Right lobe of liver (tissue), 6 donors: ENCODE results near the gene CD248. TPM values are rescaled to one million over a fixed set of nuclear protein-coding genes. Genes with fewer than 3 reads are reported as not detected.
A peak's percentile ranks its signal among the peaks of the same experiment; 100 is the strongest.

ENCODE experiments used
- ATAC-seq, 4 donors: fragments of 200-7000 bp; cut with Tn5 transposase; one replicate each; pipeline ENCODE4 v1.9.1; 2020; ENCODE audit warnings: mild to moderate bottlenecking in 4 of 4, moderate library complexity in 4 of 4
- DNase-seq, 3 donors: peaks; one replicate each; pipeline ENCODE4 v3.0.0-alpha.2; 2020
- H3K27ac ChIP-seq, 3 donors: fragments of 200-600 bp; one replicate each; pipeline ENCODE4 v1.8.0; 2022
- H3K27me3 ChIP-seq, 2 donors: fragments of 200-600 bp; one replicate each; pipeline ENCODE4 v1.8.0; 2022
- H3K36me3 ChIP-seq, 4 donors: fragments of 200-600 bp; sonication (generic) in 1 of 4; one replicate each; pipeline versions ENCODE4 v1.5.1 to v1.8.0; 2017 to 2022; ENCODE audit warnings: control low read depth in 1 of 4
- H3K4me1 ChIP-seq, 4 donors: fragments of 200-600 bp; sonication (generic) in 1 of 4; one replicate each; pipeline versions ENCODE4 v1.5.1 to v1.8.0; 2017 to 2022; ENCODE audit warnings: control low read depth in 1 of 4
- H3K4me3 ChIP-seq, 3 donors: fragments of 200-600 bp; one replicate each; pipeline ENCODE4 v1.8.0; 2022
- H3K9me3 ChIP-seq, 4 donors: fragments of 200-600 bp; sonication (generic) in 1 of 4; one replicate each; pipeline versions ENCODE4 v1.5.1 to v1.8.0; 2017 to 2022; ENCODE audit warnings: control low read depth in 1 of 4
- POLR2A ChIP-seq: fragments of 450-650 bp; IDR thresholded peaks from one replicate; pipeline ENCODE4 v1.6.1; 2017; ENCODE audit warnings: antibody characterized with exemption, mild to moderate bottlenecking
- WGBS: methylation state at CpG from one replicate; pipeline ENCODE4 v1.1.6; 2018; ENCODE audit warnings: low coverage, low lambda C conversion rate; ENCODE audit not compliant: insufficient coverage; ENCODE audit errors: missing lambda C conversion rate; 5-methylcytosine and 5-hydroxymethylcytosine counted together
- intact Hi-C, 2 donors: fragments of 100-400 bp; cut with DNase I; formaldehyde crosslinking; loops; one replicate each; pipeline versions ENCODE4 v1.11.2 to v1.14.1; 2022
- total RNA-seq, 6 experiments: library from RNA; depleted of rRNA in 2 of 6; stranded (reverse); fragments of >200 nt in 2 of 6; fragmentation: NEBNext Ultra II Directional in 3 of 6; extraction: Animal tissue kit (Norgen Biotek cat#: 25700) in 3 of 6; gene quantifications; one replicate each; pipeline versions ENCODE4 v1.1.0 to v1.2.4, GENCODE V29; 2016 to 2023
- TF ChIP-seq, protein P1 (sequence below), 4 donors: fragments of 200-600 bp in 3 of 4; fragments of 450-650 bp in 1 of 4; IDR thresholded peaks; one replicate each; pipeline versions ENCODE4 v1.5.1 to v1.8.0; 2016 to 2022; ENCODE audit warnings: antibody characterized with exemption in 4 of 4, mild to moderate bottlenecking in 2 of 4
- donor health status: DM: no; HTN: yes; CAD: no.
- donor health status: DM: no; HTN: no; CAD: no.
- donor health status: DM: no; HTN: no; CAD: no.
- donor health status: DM: no; HTN: yes; CAD: no.
- donor health status: DM: no; HTN: yes; CAD: no.

The CD248 gene
- total RNA-seq, 6 experiments from 2014 or later: 0.37 to 3.2 (median 0.94) TPM

DNA sequence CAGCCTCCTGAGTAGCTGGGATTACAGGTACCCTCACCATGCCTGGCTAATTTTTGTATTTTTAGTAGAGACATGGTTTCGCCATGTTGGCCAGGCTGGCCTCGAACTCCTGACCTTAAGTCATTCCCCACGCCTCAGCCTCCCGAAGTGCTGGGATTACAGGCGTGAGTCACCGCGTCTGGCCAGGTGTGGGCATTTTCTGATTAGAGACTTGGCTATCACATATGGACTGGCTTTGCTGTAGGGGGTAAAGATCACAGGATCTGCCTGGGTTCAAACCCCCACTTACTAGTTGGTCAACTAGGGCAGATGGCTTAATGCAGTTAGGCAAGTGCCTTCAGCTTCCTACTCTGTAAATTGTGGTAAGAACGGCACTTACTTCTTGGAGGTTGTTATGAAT, 6.5 kb downstream of the CD248 start:
- H3K27ac ChIP-seq: no peak overlapping the region
- H3K36me3 ChIP-seq: no peaks in the 10 kb centered on the region
- ATAC-seq (no peak), DNase-seq (no peak)
- TF ChIP-seq POLR2A: no peak
- TF ChIP-seq, protein P1, sequence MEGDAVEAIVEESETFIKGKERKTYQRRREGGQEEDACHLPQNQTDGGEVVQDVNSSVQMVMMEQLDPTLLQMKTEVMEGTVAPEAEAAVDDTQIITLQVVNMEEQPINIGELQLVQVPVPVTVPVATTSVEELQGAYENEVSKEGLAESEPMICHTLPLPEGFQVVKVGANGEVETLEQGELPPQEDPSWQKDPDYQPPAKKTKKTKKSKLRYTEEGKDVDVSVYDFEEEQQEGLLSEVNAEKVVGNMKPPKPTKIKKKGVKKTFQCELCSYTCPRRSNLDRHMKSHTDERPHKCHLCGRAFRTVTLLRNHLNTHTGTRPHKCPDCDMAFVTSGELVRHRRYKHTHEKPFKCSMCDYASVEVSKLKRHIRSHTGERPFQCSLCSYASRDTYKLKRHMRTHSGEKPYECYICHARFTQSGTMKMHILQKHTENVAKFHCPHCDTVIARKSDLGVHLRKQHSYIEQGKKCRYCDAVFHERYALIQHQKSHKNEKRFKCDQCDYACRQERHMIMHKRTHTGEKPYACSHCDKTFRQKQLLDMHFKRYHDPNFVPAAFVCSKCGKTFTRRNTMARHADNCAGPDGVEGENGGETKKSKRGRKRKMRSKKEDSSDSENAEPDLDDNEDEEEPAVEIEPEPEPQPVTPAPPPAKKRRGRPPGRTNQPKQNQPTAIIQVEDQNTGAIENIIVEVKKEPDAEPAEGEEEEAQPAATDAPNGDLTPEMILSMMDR (IDR thresholded peaks at IDR 0.05): no peak
- peaks cover 0 to 6% (median 3%) of the 10 kb centered on the region in 4 donors for H3K4me1 ChIP-seq
- 70% methylated on average over 7 of the region's 8 CpGs for WGBS
- H3K4me3 ChIP-seq: no peak overlapping the region
- intact Hi-C loops: no loop called here
- no peaks in the 10 kb centered on the region for H3K27me3 ChIP-seq
- H3K9me3 ChIP-seq: no peaks in the 10 kb centered on the region

DNA sequence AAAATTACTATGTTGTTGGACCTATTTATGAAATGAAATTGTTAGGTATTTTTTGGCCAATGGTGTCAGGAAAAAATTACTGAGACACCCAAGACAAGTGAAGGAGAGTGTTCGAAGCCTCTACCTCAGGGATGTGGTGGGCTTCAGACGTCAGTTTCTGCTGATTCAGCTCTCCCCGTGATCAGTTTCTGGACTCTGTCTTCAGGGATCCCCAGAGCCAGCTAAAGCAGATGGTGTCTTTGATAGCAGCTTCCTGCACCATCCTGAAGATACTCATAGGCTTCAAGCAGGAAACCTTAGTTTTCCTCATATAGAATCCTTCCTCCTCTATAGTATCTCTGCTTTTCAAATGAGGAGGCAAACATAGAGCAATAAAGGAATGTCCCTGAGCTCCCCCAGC, 7.4 kb downstream of the CD248 start:
- no peak for TF ChIP-seq POLR2A
- no peak for DNase-seq
- H3K9me3 ChIP-seq: no peaks in the 10 kb centered on the region
- H3K27ac ChIP-seq: no peak overlapping the region
- H3K4me3 ChIP-seq: no peak overlapping the region
- intact Hi-C loops: no loop called here
- peaks cover 0 to 6% (median 3%) of the 10 kb centered on the region in 4 donors for H3K4me1 ChIP-seq
- ATAC-seq: no peak
- no peaks in the 10 kb centered on the region for H3K27me3 ChIP-seq
- WGBS: 21% methylated on average over 2 of the region's 3 CpGs
- H3K36me3 ChIP-seq: no peaks in the 10 kb centered on the region

DNA sequence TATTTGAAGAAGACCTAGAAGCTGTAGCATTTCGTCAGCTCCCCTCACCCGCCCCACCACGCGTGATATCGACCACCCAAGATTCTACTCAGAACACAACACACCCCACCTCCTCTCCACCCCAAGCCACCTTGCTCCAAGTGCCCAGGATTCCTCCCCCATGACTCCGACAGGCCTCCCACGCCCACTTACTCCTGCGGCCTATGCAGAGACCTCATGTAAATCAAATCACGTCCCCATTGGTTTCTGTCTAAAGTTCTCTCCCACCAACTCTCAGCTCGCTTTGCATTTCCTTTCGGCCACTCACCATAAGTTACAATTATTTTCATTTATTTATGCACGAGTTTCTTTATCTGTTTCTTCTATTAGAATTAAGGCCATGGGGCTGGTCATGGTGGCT, 14.2 kb downstream of the CD248 start:
- no peak overlapping the region for H3K4me3 ChIP-seq
- no peaks in the 10 kb centered on the region for H3K9me3 ChIP-seq
- ATAC-seq (no peak), DNase-seq (no peak)
- H3K27ac ChIP-seq: no peak overlapping the region
- no peaks in the 10 kb centered on the region for H3K36me3 ChIP-seq
- TF ChIP-seq, protein P1 (IDR thresholded peaks at IDR 0.05): no peak
- no peak for TF ChIP-seq POLR2A
- WGBS: 76% methylated on average over 12 of the region's 12 CpGs
- intact Hi-C loops: no loop called here
- H3K27me3 ChIP-seq: no peaks in the 10 kb centered on the region
- H3K4me1 ChIP-seq: no peaks in the 10 kb centered on the region

DNA sequence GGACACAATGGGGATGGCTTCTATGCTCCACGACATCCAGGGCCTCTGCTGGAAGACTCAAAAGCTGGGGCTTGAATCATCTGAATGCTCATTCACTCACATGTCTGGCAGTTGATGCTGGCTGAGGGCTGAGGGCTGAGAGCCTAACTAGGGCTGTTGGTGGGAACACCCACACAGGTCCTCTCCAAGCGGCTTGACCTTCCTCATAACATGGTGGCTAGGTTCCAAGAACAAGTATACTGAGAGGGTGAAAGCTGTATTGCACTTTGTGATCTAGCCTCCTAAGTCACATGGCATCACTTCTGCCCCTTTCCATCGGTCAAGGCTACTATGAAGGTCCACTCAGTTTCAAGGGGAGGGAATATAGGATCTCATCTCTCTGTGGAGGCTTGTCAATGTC, 17.7 kb downstream of the CD248 start:
- Histone ChIP-seq H3K4me1 (no peaks in the 10 kb centered on the region), H3K27ac (no peak overlapping the region), H3K4me3 (no peak overlapping the region), H3K36me3 (no peaks in the 10 kb centered on the region), H3K27me3 (no peaks in the 10 kb centered on the region), H3K9me3 (no peaks in the 10 kb centered on the region)
- DNase-seq (no peak), ATAC-seq (peak in 2 of 4 donors; percentile 17 to 42)
- intact Hi-C loops: loop anchor here in 1 of 2 donors (10.0 kb wide), 1 partner anchor 86 kb away; no protein-coding TSS in a partner anchor
- 37% methylated on average over 2 of the region's 3 CpGs for WGBS
- TF ChIP-seq, protein P1 (IDR thresholded peaks at IDR 0.05): no peak
- no peak for TF ChIP-seq POLR2A

DNA sequence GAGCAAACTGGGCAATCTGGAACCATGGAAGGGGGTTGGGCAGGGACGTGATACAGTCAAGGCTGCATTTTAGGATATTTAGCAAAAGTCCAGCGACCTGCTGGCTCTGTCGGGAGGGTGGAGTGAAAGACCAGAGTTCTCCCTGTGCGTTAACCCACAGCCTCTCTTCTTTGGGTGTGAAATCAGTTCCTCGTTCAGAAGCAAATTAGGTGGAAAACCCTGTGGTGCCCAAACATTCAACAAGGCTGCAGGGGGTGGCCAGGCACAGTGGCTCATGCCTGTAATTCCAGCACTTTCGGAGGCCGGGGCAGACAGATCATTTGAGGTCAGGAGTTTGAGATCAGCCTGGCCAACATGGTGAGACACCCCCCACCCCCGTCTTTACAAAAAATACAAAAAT, 19.2 kb downstream of the CD248 start:
- ATAC-seq: no peak
- no peaks in the 10 kb centered on the region for H3K4me1 ChIP-seq
- H3K4me3 ChIP-seq: no peak overlapping the region
- H3K9me3 ChIP-seq: no peaks in the 10 kb centered on the region
- DNase-seq: no peak
- TF ChIP-seq, protein P1 (IDR thresholded peaks at IDR 0.05): no peak
- TF ChIP-seq POLR2A: no peak
- WGBS: 41% methylated on average over 2 of the region's 8 CpGs
- no peaks in the 10 kb centered on the region for H3K27me3 ChIP-seq
- intact Hi-C loops: loop anchor here in 1 of 2 donors (10.0 kb wide), 1 partner anchor 87 kb away; no protein-coding TSS in a partner anchor
- H3K36me3 ChIP-seq: no peaks in the 10 kb centered on the region
- H3K27ac ChIP-seq: no peak overlapping the region
